K562 (cell line): ENCODE data around the gene DNAJC12. TPM values are rescaled to one million over a fixed set of nuclear protein-coding genes. Genes with fewer than 3 reads are reported as not detected.
A peak's percentile ranks its signal among the peaks of the same experiment; 100 is the strongest.

Experiments used
- CREB1 ChIP-seq, 2 experiments: sonication (generic) in 1 of 2; formaldehyde crosslinking in 1 of 2; IDR thresholded peaks; 2 replicates each; pipeline versions ENCODE4 v1.6.1 to v1.8.0; 2012 to 2022; ENCODE audit warnings: inconsistent platforms in 1 of 2, mild to moderate bottlenecking in 1 of 2, missing genetic modification reagents in 1 of 2, moderate library complexity in 1 of 2
- ELF1 ChIP-seq: fragments of 200-800 bp; sonication (Bioruptor generic); IDR thresholded peaks from 2 replicates; pipeline ENCODE4 v1.6.1; 2016; ENCODE audit warnings: missing genetic modification characterization, missing compliant biosample characterization
- ETS1 ChIP-seq: conservative IDR thresholded peaks from 2 replicates; pipeline ENCODE4 v1.6.1; 2011; ENCODE audit warnings: low read depth, mild to moderate bottlenecking, low read length; ENCODE audit not compliant: control insufficient read depth
- FOXK2 ChIP-seq, 2 experiments: fragments of 450-650 bp; IDR thresholded peaks in 1 of 2; conservative IDR thresholded peaks in 1 of 2; 2 replicates each; pipeline ENCODE4 v1.6.1; 2016; ENCODE audit warnings: low read depth in 2 of 2, mild to moderate bottlenecking in 1 of 2
- GABPB2 ChIP-seq: fragments of 250-450 bp; sonication (Bioruptor Pico); conservative IDR thresholded peaks from 2 replicates; pipeline ENCODE4 v1.5.1; 2021; ENCODE audit warnings: mild to moderate bottlenecking
- KAT8 ChIP-seq: fragments of 450-650 bp; IDR thresholded peaks from 2 replicates; pipeline ENCODE4 v1.6.1; 2016; ENCODE audit warnings: low read depth, mild to moderate bottlenecking
- MBD1 ChIP-seq: fragments of 250-450 bp; sonication (Bioruptor Pico); IDR thresholded peaks from 2 replicates; pipeline ENCODE4 v1.8.0; 2022; ENCODE audit warnings: inconsistent platforms
- NFIC ChIP-seq: fragments of 450-650 bp; IDR thresholded peaks from 2 replicates; pipeline ENCODE4 v1.6.1; 2017; ENCODE audit warnings: mild to moderate bottlenecking, inconsistent platforms
- NR3C1 ChIP-seq: sonication (generic); formaldehyde crosslinking; IDR thresholded peaks from 2 replicates; pipeline ENCODE4 v1.8.1; 2022; ENCODE audit warnings: missing genetic modification reagents
- NUFIP1 ChIP-seq: fragments of 450-650 bp; IDR thresholded peaks from 2 replicates; pipeline ENCODE4 v1.6.1; 2018; ENCODE audit not compliant: partially characterized antibody
- POLR2G ChIP-seq: fragments of 200-400 bp; formaldehyde crosslinking; IDR thresholded peaks from 2 replicates; pipeline ENCODE4 v1.6.1; 2017; ENCODE audit warnings: low read depth, mild to moderate bottlenecking, antibody characterized with exemption, low read length, moderate library complexity
- RB1 ChIP-seq: fragments of 450-650 bp; IDR thresholded peaks from 2 replicates; pipeline ENCODE4 v1.6.1; 2017; ENCODE audit warnings: low read depth, mild to moderate bottlenecking
- RHOXF2B ChIP-seq: fragments of 250-450 bp; sonication (Bioruptor Pico); conservative IDR thresholded peaks from 2 replicates; pipeline ENCODE4 v1.5.1; 2021
- RNF2 ChIP-seq: sonication (generic); IDR thresholded peaks from 2 replicates; pipeline ENCODE4 v1.6.1; 2016
- SMAD3 ChIP-seq: fragments of 450-650 bp; formaldehyde crosslinking; conservative IDR thresholded peaks from 2 replicates; pipeline ENCODE4 v1.4.0; 2020; ENCODE audit warnings: mild to moderate bottlenecking
- TEAD4 ChIP-seq, 2 experiments: sonication (generic) in 1 of 2; formaldehyde crosslinking in 1 of 2; IDR thresholded peaks; 2 replicates each; pipeline versions ENCODE4 v1.6.1 to v1.8.0; 2012 to 2022; ENCODE audit warnings: borderline replicate concordance in 1 of 2, inconsistent platforms in 1 of 2, low read length in 1 of 2, mild to moderate bottlenecking in 1 of 2, missing genetic modification reagents in 1 of 2
- ZNF511 ChIP-seq: sonication (generic); formaldehyde crosslinking; IDR thresholded peaks from 2 replicates; pipeline ENCODE4 v1.8.0; 2022; ENCODE audit warnings: mild to moderate bottlenecking, missing genetic modification reagents
- ZNF583 ChIP-seq: fragments of 250-450 bp; sonication (Bioruptor Pico); IDR thresholded peaks from 2 replicates; pipeline ENCODE4 v1.4.0; 2020
- polyA plus RNA-seq, 8 experiments: library from polyadenylated mRNA; depleted of rRNA in 4 of 8; stranded (reverse) in 5 of 8; unstranded in 3 of 8; fragments of >200 nt; fragmentation: Nextera tagmentation in 2 of 8; fragmentation: Illumina TruSeq in 1 of 8; extraction: Ambion mirVana in 2 of 8; extraction: Trizol in 1 of 8; gene quantifications; 2 replicates each; pipeline versions ENCODE4 v1.2.1 to v1.2.3, GENCODE V29; 2011 to 2014; ENCODE audit warnings: inconsistent platforms in 1 of 8, missing spikeins in 1 of 8
- total RNA-seq, 7 experiments: library from RNA; depleted of rRNA in 6 of 7; stranded (reverse); fragments of >200 nt in 6 of 7; fragmentation: Illumina TruSeq in 2 of 7; extraction: Trizol in 2 of 7; gene quantifications; 2 replicates each; pipeline versions ENCODE4 v1.2.1 to v1.2.3, GENCODE V29; 2011 to 2021; ENCODE audit warnings: low replicate concordance in 1 of 7

The DNAJC12 gene
- total and polyA plus RNA-seq, 9 of the 15 experiments (the other 6 are each of a cell fraction or from before 2014, with no cell fraction given) = 7.4 to 95.9 (median 68.5) TPM

- peak; percentile 98 for TF ChIP-seq ETS1
- no peak for TF ChIP-seq KAT8
- TF ChIP-seq TEAD4 (IDR thresholded peaks at IDR 0.05; ENCODE audit: low read length) = peak; percentile 82
- TF ChIP-seq TEAD4 (CRISPR knock-in tag; IDR thresholded peaks at IDR 0.05; ENCODE audit: borderline replicate concordance) = no peak
- peak; percentile 49; the same call in 1 of the 2 replicates for TF ChIP-seq GABPB2 (CRISPR knock-in tag)
- no peak for TF ChIP-seq MBD1
- TF ChIP-seq SMAD3 (CRISPR knock-in tag) = 0 out of 2 replicates have a peak, but pooled peaks have one; percentile 29
- TF ChIP-seq NFIC = peak; percentile 87
- peak; percentile 55; the same call in 1 of the 2 replicates for TF ChIP-seq ZNF583 (CRISPR knock-in tag)
- peak; percentile 58 for TF ChIP-seq CREB1 (IDR thresholded peaks at IDR 0.05)
- peak; percentile 73 for TF ChIP-seq CREB1 (CRISPR knock-in tag; IDR thresholded peaks at IDR 0.05)
- TF ChIP-seq NR3C1 (CRISPR knock-in tag) = no peak
- TF ChIP-seq RB1 = peak; percentile 79
- TF ChIP-seq RNF2 = peak; percentile 79
- peak; percentile 85 for TF ChIP-seq NUFIP1
- peak; percentile 94 for TF ChIP-seq ELF1
- peak in 1 of 2 experiments; percentile 62; a peak in 3 of 4 replicates for TF ChIP-seq FOXK2 (conservative IDR thresholded peaks at IDR 0.05 in 1 of 2, IDR thresholded peaks at IDR 0.05 in 1 of 2; ENCODE audit: low read depth in 2 of 2)
- TF ChIP-seq RHOXF2B (CRISPR knock-in tag) = 0 out of 2 replicates have a peak, but pooled peaks have one; percentile 71
- peak; percentile 73 for TF ChIP-seq POLR2G
- TF ChIP-seq ZNF511 (CRISPR knock-in tag) = peak; percentile 70; the same call in 1 of the 2 replicates
These were observed 73.8 kb downstream of the DNAJC12 start (continued) for GRCh38 chr10:67764012-67764822.
